ENCODE measurements around the gene ITIH5.

ITIH5 gene

DNA sequence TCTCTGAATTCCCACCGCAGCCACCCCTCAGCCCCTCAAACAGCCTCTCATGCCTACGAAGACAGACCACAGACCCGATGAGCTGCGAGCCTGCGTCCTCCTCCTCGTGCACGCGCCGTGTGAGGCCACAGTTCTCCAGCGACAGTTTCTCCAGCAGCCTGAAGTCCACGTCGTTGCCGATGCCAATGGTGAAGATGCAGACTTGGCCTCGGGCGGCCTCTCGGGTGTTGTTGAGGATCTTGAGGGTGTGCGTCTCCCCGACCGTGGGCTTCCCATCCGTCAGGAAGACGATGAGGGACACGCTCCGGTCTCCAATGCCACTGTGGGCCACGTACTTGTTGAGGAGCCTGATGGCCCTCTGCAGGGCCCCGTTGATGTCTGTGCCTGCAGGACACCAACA, 87.1 kb downstream of the ITIH5 start:
- TF ChIP-seq, protein P1, sequence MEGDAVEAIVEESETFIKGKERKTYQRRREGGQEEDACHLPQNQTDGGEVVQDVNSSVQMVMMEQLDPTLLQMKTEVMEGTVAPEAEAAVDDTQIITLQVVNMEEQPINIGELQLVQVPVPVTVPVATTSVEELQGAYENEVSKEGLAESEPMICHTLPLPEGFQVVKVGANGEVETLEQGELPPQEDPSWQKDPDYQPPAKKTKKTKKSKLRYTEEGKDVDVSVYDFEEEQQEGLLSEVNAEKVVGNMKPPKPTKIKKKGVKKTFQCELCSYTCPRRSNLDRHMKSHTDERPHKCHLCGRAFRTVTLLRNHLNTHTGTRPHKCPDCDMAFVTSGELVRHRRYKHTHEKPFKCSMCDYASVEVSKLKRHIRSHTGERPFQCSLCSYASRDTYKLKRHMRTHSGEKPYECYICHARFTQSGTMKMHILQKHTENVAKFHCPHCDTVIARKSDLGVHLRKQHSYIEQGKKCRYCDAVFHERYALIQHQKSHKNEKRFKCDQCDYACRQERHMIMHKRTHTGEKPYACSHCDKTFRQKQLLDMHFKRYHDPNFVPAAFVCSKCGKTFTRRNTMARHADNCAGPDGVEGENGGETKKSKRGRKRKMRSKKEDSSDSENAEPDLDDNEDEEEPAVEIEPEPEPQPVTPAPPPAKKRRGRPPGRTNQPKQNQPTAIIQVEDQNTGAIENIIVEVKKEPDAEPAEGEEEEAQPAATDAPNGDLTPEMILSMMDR (IDR thresholded peaks at IDR 0.05) = no peak

DNA sequence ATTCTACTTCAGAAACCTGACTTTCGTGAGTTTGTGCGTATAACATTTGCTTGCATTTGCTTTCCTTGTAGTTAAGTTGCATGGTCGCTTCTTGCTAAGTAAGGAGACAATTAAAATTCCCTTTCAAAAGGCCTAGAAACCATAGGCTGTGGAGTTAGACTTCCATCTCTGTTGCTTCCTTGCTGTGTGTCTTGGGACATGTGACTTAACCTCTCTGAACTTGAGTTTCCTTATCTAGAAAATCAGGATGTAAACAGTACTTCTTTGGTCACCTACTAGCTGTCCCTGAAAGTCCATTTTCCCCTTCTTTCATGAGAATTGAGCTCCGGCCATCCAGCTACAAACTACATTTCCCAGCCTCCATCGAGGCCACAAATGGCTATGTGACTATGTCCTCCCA, 89.2 kb downstream of the ITIH5 start:
- TF ChIP-seq, protein P1 (IDR thresholded peaks at IDR 0.05) = no peak

DNA sequence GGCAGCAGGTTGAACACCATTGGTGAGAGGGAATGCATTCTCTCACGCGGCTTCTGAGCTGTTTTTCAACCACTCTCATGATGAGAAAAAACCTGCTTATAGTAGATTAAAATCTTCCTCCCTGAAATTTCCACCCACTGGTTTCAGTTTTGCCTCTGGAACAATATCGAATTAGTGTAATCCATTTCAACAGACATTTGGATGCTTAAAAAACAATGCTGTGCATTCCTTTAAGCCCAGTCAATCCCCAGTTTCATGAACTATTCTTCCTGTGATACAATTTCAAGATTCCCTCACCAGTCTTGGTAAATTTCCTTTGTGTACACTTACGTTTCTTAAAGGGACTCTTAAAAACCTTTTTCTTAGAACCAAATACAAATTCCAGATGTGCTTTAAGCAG, 89.6 kb downstream of the ITIH5 start:
- TF ChIP-seq, protein P1 (IDR thresholded peaks at IDR 0.05) = no peak

DNA sequence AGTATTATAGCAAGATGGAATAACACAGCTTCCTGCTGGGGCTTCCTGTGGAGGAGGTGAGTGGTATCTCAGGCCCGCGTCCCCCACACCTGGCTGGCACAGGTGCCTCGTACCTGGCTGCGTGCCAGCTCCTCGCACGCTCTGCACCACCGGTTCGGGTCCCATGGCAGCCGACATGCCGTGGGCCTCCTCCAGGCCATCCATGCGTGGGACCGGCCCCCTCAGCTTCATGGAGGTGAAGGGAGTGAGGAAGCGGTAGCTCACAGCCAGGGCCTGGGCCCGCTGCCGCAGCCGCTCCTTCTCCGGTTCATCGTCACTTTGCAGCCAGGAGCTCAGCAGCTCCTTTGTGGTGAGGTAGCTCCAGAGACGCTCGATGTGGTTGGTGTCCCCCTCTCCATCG, 90.4 kb downstream of the ITIH5 start:
- TF ChIP-seq, protein P1 (IDR thresholded peaks at IDR 0.05) = no peak

DNA sequence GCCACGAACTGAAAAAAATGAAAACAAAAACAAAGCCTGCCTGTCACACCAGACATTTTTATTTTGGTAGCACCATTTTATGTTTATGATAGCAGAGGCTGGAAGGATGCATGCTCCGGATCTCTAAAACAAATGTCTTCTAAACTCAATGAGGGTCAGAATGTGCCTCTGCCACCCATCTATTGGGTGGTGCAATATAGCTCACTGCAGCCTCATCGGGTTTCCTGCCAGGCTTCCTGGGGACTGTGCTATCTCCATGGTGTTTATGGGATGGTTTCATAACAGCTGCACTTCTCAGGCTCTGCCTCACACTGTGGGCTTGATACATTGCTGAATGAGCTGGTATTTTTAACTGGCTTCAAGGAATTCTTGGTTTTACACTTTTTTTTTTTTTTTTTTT, 94.4 kb downstream of the ITIH5 start:
- TF ChIP-seq, protein P1 (IDR thresholded peaks at IDR 0.05) = no peak

DNA sequence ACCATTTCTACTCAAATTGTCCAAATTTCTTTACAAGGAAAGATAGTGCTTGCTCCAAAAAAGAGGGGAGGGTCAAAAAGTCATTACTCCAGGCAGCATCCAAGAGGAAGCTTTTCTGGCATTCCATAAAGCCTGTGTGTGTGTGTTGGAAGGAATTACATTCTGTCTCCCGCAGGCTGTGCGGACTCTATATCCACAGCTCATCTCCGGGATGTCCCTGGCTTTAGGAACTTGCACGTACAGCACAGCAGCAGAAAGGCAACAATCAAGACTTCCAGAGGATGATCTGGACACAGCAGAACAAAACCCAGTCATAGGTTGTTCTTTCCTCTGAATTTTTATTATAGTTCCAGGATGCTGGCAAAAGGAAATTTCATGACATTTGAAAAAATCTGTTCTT, 94.8 kb downstream of the ITIH5 start:
- TF ChIP-seq, protein P1 (IDR thresholded peaks at IDR 0.05) = no peak

DNA sequence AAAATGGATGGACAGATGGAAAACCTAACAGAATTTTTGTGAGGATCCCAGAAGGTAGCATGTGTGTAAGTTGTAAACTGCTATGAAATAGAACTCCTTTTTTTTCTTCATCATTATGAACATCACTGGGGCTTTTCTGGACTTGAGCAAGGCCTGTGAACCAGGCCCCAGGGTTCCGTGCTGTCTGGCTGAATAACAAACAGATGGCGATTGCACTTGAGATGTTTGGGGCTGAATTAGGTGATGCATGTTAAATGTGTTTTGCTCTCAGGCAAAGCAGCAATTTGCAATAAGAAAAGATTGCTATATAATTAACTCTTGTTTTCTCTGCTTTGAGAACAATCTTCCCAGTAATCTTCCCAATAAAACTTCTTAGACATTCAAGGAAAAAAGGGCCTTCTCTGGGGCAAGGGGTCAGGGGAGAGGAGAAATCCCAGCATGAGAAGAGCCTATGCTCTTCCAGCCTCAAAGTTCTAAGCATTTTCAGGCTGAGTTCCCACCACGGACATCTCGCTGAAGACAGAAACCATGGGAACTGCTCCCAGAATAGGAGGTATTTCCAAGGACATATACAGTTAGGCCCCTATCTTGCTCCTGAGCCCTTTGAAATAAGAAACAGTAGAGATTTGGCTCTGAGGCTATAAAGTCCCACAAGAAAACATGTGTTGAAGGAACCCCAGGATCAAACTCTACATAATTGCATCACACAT, 98.7 kb downstream of the ITIH5 start:
- TF ChIP-seq, protein P1 (IDR thresholded peaks at IDR 0.05) = no peak

DNA sequence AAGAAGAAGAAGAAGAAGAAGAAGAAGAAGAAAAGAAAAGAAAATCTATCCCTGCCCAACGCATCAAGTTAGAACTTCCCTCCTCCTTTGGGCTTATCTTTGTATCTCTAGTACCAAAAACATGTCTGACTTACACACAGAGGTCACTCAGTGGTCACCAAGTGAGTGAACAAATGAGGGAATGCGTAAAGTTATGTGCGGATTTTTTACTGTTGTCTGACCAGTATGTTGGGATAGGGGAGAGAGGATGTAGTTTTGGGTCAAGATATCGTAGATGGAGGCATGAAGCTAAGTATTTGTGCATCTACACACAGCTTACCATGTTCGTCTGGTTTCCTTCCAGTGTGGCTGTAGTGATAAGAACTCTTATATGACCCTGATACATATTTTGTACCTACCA, 99.9 kb downstream of the ITIH5 start:
- TF ChIP-seq, protein P1 (IDR thresholded peaks at IDR 0.05) = no peak

All from LNCAP (cell line).